Prostate gland (tissue), 2 donors: ENCODE data around the gene DLK1.

Experiments used
- CTCF ChIP-seq, 4 experiments: fragments of 200-600 bp in 2 of 4; fragments of 450-650 bp in 2 of 4; sonication (generic) in 2 of 4; IDR thresholded peaks; 1 replicate in 3 of 4; 2 replicates in 1 of 4; pipeline ENCODE4 v1.5.1; 2016 to 2019; ENCODE audit warnings: antibody characterized with exemption in 4 of 4, mild to moderate bottlenecking in 2 of 4, moderate library complexity in 2 of 4
- POLR2A ChIP-seq: fragments of 450-650 bp; IDR thresholded peaks from one replicate; pipeline ENCODE4 v1.6.1; 2016; ENCODE audit warnings: antibody characterized with exemption, mild to moderate bottlenecking

GRCh38 chr14:100731011-100731670 is 4.4 kb downstream of the DLK1 start:
- no peak for TF ChIP-seq POLR2A
- no peak for TF ChIP-seq CTCF (IDR thresholded peaks at IDR 0.05)
